ENCODE measurements around the gene TEKT3.

The TEKT3 gene

GRCh38 chr17:15335446-15335845 lies 6.0 kb downstream of the TEKT3 start (continued):
- TF ChIP-seq ZNF26 (tag by site-specific recombination; IDR thresholded peaks at IDR 0.05), result peak; percentile 97
- no peak for TF ChIP-seq SALL2 (tag by site-specific recombination; IDR thresholded peaks at IDR 0.05; ENCODE audit: borderline replicate concordance)
- TF ChIP-seq ZNF174 (tag by site-specific recombination; IDR thresholded peaks at IDR 0.05), result no peak
- no peak for TF ChIP-seq ZNF488 (tag by site-specific recombination; IDR thresholded peaks at IDR 0.05)
- no peak for TF ChIP-seq REST (tag by site-specific recombination; IDR thresholded peaks at IDR 0.05)
- peak; percentile 75 for TF ChIP-seq SETDB1 (IDR thresholded peaks at IDR 0.05; ENCODE audit: insufficient read length, low read length)
- no peak for TF ChIP-seq ZNF302 (tag by site-specific recombination; IDR thresholded peaks at IDR 0.05; ENCODE audit: low read depth)
- TF ChIP-seq MYNN (tag by site-specific recombination; IDR thresholded peaks at IDR 0.05; ENCODE audit: borderline replicate concordance), result no peak

GRCh38 chr17:15334266-15334665 lies 7.1 kb downstream of the TEKT3 start:
- no peaks in the 10 kb centered on the region; the same call in 1 of the 2 replicates for H3K9me3 ChIP-seq (ENCODE audit: control insufficient read depth, insufficient read depth, low read depth, low read length)
- TF ChIP-seq SCRT1 (tag by site-specific recombination; IDR thresholded peaks at IDR 0.05; ENCODE audit: borderline replicate concordance) (no peak), ZNF830 (tag by site-specific recombination; IDR thresholded peaks at IDR 0.05; ENCODE audit: low read depth) (no peak), ZNF211 (tag by site-specific recombination; IDR thresholded peaks at IDR 0.05; ENCODE audit: low read depth) (no peak), ZNF433 (tag by site-specific recombination; IDR thresholded peaks at IDR 0.05; ENCODE audit: low read depth) (no peak), ZNF280D (tag by site-specific recombination; IDR thresholded peaks at IDR 0.05) (no peak), ZBTB7A (tag by site-specific recombination; IDR thresholded peaks at IDR 0.05; ENCODE audit: low read depth) (no peak), ZNF544 (tag by site-specific recombination; IDR thresholded peaks at IDR 0.05) (no peak), IKZF3 (tag by site-specific recombination; IDR thresholded peaks at IDR 0.05) (no peak), RBAK (tag by site-specific recombination; IDR thresholded peaks at IDR 0.05) (no peak), ZNF398 (tag by site-specific recombination; IDR thresholded peaks at IDR 0.05) (no peak), ZNF23 (tag by site-specific recombination; IDR thresholded peaks at IDR 0.05; ENCODE audit: borderline replicate concordance) (no peak), ZNF629 (tag by site-specific recombination; IDR thresholded peaks at IDR 0.05) (no peak), ZNF140 (tag by site-specific recombination; IDR thresholded peaks at IDR 0.05) (no peak), ZSCAN30 (tag by site-specific recombination; IDR thresholded peaks at IDR 0.05) (no peak), ZNF221 (tag by site-specific recombination; IDR thresholded peaks at IDR 0.05; ENCODE audit: borderline replicate concordance) (no peak), GLIS1 (tag by site-specific recombination; IDR thresholded peaks at IDR 0.05) (no peak), ZNF792 (tag by site-specific recombination; IDR thresholded peaks at IDR 0.05) (no peak), ZNF555 (tag by site-specific recombination; conservative IDR thresholded peaks at IDR 0.05) (no peak), ZNF423 (tag by site-specific recombination; IDR thresholded peaks at IDR 0.05) (no peak)
- POLR2A ChIA-PET, result no interaction called here
- H3K4me1 ChIP-seq (ENCODE audit: control insufficient read depth, insufficient read depth, low read length), result peaks cover 2% of the 10 kb centered on the region; the same call in 1 of the 2 replicates
- H3K27ac ChIP-seq (ENCODE audit: extremely low read depth, low read depth, low read length), result no peak overlapping the region
- CTCF ChIA-PET, result interaction anchor here (1.7 kb wide), 1 partner anchor 141 kb away, joined by 5 read pairs; no protein-coding TSS in a partner anchor
- no peak overlapping the region for H3K4me3 ChIP-seq (ENCODE audit: low read depth, low read length)
- H3K36me3 ChIP-seq (ENCODE audit: control insufficient read depth in 2 of 2, insufficient read depth in 1 of 2, low read length in 2 of 2), result no peaks in the 10 kb centered on the region
